ENCODE data around the gene EXOG.

The EXOG gene

DNA sequence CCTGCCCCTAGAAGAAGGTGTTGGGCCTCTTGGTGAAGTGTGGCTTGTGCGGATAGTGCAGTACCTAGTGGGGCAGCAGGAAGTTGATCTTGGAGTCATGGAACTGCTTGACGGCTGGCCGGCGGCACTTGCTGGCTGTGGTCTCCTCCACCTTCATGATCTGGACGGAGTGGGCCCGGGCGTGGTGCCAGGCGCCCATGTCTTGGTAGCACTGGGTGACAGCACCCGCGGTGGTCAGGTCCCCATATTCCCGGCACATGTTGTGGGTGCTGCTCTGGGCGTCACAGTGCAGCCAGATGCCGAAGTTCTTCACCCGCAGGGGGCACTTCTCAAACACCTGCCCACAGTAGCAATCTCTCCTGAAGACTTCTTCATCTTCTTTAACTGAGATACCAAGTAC, 30.7 kb downstream of the EXOG start:
- Mint-ChIP-seq H3K9me3 (no peaks in the 10 kb centered on the region), H3K36me3 (ENCODE audit: low read depth) (peaks cover 63% of the 10 kb centered on the region), H3K27ac (no peak overlapping the region), H3K4me3 (no peak overlapping the region), H3K4me1 (no peaks in the 10 kb centered on the region), H3K27me3 (ENCODE audit: low read depth, poor library complexity) (no peaks in the 10 kb centered on the region)
- no peak for DNase-seq
- TF ChIP-seq, protein P1, sequence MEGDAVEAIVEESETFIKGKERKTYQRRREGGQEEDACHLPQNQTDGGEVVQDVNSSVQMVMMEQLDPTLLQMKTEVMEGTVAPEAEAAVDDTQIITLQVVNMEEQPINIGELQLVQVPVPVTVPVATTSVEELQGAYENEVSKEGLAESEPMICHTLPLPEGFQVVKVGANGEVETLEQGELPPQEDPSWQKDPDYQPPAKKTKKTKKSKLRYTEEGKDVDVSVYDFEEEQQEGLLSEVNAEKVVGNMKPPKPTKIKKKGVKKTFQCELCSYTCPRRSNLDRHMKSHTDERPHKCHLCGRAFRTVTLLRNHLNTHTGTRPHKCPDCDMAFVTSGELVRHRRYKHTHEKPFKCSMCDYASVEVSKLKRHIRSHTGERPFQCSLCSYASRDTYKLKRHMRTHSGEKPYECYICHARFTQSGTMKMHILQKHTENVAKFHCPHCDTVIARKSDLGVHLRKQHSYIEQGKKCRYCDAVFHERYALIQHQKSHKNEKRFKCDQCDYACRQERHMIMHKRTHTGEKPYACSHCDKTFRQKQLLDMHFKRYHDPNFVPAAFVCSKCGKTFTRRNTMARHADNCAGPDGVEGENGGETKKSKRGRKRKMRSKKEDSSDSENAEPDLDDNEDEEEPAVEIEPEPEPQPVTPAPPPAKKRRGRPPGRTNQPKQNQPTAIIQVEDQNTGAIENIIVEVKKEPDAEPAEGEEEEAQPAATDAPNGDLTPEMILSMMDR (IDR thresholded peaks at IDR 0.05), result no peak

DNA sequence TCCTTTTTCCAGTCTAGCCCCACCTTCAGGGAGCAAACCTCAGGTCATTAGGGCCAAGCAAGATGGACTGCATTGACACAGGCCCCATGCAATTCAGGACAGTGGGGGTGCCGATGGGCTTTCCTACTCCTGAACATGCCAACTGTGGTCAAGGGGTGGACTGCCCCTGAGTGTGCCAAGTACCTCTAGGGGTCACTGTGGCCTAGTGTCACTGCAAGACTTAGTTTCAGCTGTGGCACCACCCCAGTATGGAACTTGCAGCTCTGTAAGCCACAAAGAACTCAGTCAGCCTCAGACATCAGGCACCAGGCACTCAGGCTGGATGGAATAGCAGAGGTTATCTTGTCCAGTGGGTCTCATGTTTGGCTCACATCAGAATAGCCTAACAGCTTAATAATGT, 32.3 kb downstream of the EXOG start:
- TF ChIP-seq, protein P1 (IDR thresholded peaks at IDR 0.05), result no peak
- no peak for DNase-seq
- Mint-ChIP-seq H3K27me3 (ENCODE audit: low read depth, poor library complexity) (peaks cover 11% of the 10 kb centered on the region), H3K27ac (no peak overlapping the region), H3K9me3 (no peaks in the 10 kb centered on the region), H3K4me3 (no peak overlapping the region), H3K4me1 (peaks cover 12% of the 10 kb centered on the region), H3K36me3 (ENCODE audit: low read depth) (peaks cover 59% of the 10 kb centered on the region)

DNA sequence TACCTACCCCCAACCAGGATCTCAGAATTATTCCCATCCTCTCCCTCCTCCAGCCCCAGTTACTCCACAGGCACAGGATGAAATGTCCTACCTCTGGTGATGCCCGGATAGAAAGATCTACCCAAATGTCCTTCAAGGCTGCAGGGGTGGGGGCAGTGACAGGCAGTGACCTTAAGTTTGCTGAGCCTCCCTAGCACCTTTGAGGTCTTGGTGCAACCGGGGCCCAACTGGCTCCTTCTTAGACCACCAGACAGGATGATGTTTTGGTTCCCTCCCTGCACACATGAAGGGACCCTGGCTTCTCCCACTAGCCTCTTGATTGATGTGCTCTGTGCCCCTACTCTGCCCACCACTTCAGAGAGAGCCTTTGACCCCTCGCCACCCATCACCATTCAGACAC, 36.4 kb downstream of the EXOG start:
- TF ChIP-seq, protein P1 (IDR thresholded peaks at IDR 0.05), result no peak
- no peak overlapping the region for H3K27ac Mint-ChIP-seq
- peaks cover 11% of the 10 kb centered on the region for H3K27me3 Mint-ChIP-seq (ENCODE audit: low read depth, poor library complexity)
- DNase-seq, result no peak
- no peak overlapping the region for H3K4me3 Mint-ChIP-seq
- H3K36me3 Mint-ChIP-seq (ENCODE audit: low read depth), result peaks cover 43% of the 10 kb centered on the region
- H3K9me3 Mint-ChIP-seq, result peaks cover 16% of the 10 kb centered on the region
- peaks cover 12% of the 10 kb centered on the region for H3K4me1 Mint-ChIP-seq

DNA sequence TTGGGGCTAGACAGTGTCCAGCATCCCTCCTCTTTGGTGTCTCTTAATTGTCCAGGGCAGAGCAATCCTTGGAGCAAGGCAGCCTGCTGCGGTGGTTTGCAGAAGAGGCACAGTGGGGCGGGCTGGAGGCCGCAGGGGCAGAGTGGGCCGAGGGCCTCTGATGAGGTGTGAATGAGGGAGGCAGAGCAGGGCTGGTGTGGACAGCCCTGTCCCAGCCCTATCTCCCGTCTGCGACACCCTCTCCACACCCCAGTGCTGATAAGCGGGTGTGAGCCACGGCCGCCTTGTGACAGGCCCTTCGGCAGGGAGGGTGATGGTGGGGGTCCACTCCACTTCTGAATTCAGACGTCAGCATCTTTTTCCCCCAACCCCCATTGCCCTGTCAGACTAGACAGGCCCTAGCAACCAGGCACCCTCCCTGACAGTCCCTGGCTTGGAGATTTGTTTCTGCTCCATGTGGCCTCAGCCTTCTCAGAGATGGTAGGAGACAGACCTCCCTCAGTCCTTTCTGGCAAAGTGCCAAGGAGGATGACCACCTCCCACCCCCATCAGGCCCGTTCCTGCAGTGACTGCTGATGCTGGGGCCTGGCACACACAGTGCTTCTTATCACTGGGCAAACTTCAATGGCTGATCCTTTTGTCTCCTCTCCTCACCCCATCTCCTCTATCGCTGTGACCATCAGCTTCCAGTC, 37.3 kb downstream of the EXOG start:
- DNase-seq, result no peak
- peak overlapping the region; percentile 52 for H3K27ac Mint-ChIP-seq

DNA sequence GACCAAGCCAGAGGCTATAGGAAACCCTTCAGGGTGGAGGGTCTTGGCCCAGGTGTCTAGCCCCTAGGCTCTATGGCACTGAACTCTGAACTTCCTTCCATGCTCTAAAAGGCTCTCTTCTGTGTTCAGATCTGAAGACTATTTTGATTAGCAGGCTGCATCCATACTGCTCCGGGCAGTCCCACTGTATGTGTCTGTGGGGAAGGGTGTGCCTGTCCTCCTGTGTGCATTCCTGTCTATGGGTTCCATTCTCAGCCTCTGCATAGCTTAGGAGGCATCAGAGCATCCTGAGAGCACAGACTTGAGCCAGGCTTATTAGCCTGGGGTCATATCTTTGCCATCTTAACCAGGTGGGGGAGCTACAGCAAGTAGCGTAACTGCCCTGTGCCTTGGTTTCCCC, 38.0 kb downstream of the EXOG start:
- no peak for DNase-seq
- H3K27me3 Mint-ChIP-seq (ENCODE audit: low read depth, poor library complexity), result peaks cover 11% of the 10 kb centered on the region
- H3K4me1 Mint-ChIP-seq, result peaks cover 12% of the 10 kb centered on the region
- no peak overlapping the region for H3K4me3 Mint-ChIP-seq
- H3K27ac Mint-ChIP-seq, result no peak overlapping the region
- peaks cover 16% of the 10 kb centered on the region for H3K9me3 Mint-ChIP-seq
- peaks cover 37% of the 10 kb centered on the region for H3K36me3 Mint-ChIP-seq (ENCODE audit: low read depth)
- TF ChIP-seq, protein P1 (IDR thresholded peaks at IDR 0.05), result no peak

More for the DNA sequence above, 37.3 kb downstream of the EXOG start:
- Mint-ChIP-seq H3K36me3 (ENCODE audit: low read depth) (peaks cover 40% of the 10 kb centered on the region), H3K9me3 (peaks cover 16% of the 10 kb centered on the region), H3K4me1 (peaks cover 12% of the 10 kb centered on the region), H3K4me3 (no peak overlapping the region), H3K27me3 (ENCODE audit: low read depth, poor library complexity) (peaks cover 11% of the 10 kb centered on the region)
- TF ChIP-seq, protein P1 (IDR thresholded peaks at IDR 0.05), result no peak

DNA sequence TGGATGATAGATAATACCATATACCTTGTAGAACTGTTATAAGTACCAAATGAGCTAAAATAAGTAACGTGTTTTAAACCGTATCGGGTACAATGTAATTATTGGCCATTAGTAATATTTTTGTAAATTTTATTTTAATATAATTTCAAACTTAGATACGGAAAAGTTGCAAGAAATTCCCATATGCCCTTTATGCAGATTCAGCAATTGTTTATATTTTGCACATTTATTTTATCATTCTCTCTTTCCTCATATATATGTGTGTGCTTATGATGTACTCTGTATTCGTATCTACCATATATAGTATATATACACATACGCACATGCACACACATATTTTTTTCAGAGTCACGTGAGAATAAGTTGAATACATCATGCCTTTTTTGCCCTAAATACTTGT, 38.5 kb downstream of the EXOG start:
- Mint-ChIP-seq H3K36me3 (ENCODE audit: low read depth) (peaks cover 35% of the 10 kb centered on the region), H3K27ac (no peak overlapping the region), H3K4me1 (peaks cover 12% of the 10 kb centered on the region), H3K9me3 (peaks cover 16% of the 10 kb centered on the region), H3K4me3 (no peak overlapping the region), H3K27me3 (ENCODE audit: low read depth, poor library complexity) (peaks cover 11% of the 10 kb centered on the region)
- no peak for DNase-seq
- TF ChIP-seq, protein P1 (IDR thresholded peaks at IDR 0.05), result no peak
